Body of pancreas (tissue), 4 donors: Measurements from ENCODE around the gene CLASP1. TPM values are rescaled to one million over a fixed set of nuclear protein-coding genes. Genes with fewer than 3 reads are reported as not detected.
"Not testable (repeated sequence)": the region's sequence is repeated elsewhere in the genome, so short reads cannot be mapped to it uniquely, and the experiment has no call there.

Experiments
- ATAC-seq: fragments of 150-250 bp; one replicate; pipeline ENCODE4 v1.9.1; 2016
- DNase-seq, 4 donors: peaks; one replicate each; pipeline ENCODE4 v3.0.0-alpha.2; 2019
- H3K27ac ChIP-seq, 4 donors: fragments of 200-600 bp; sonication (generic); 1 replicate in 3 of 4; 2 replicates in 1 of 4; pipeline versions ENCODE4 v1.5.1 to v1.6.1; 2016 to 2019; ENCODE audit warnings: mild to moderate bottlenecking in 1 of 4, mixed read lengths in 1 of 4, moderate library complexity in 1 of 4
- H3K27me3 ChIP-seq, 2 donors: fragments of 200-600 bp; sonication (generic); one replicate each; pipeline ENCODE4 v1.6.0; 2016; ENCODE audit warnings: mild to moderate bottlenecking in 1 of 2
- H3K36me3 ChIP-seq, 2 donors: fragments of 200-600 bp; sonication (generic); replicated peaks in 1 of 2; 2 replicates each; pipeline ENCODE4 v1.5.1; 2016; ENCODE audit warnings: low read depth in 2 of 2; ENCODE audit not compliant: insufficient read depth in 1 of 2
- H3K4me1 ChIP-seq: fragments of 200-600 bp; sonication (generic); one replicate; pipeline ENCODE4 v1.6.0; 2016
- H3K4me3 ChIP-seq, 2 donors: fragments of 200-600 bp; sonication (generic); 1 replicate in 1 of 2; 2 replicates in 1 of 2; pipeline ENCODE4 v1.5.1; 2016 to 2019
- H3K9me3 ChIP-seq, 3 donors: fragments of 200-600 bp; sonication (generic); 1 replicate in 2 of 3; 2 replicates in 1 of 3; pipeline ENCODE4 v1.5.1; 2016
- CTCF ChIP-seq, 7 experiments: fragments of 450-650 bp in 4 of 7; fragments of 200-600 bp in 3 of 7; sonication (generic) in 3 of 7; IDR thresholded peaks; one replicate each; pipeline ENCODE4 v1.5.1; 2016 to 2019; ENCODE audit warnings: antibody characterized with exemption in 7 of 7
- POLR2A ChIP-seq, 3 donors: fragments of 450-650 bp; IDR thresholded peaks; one replicate each; pipeline ENCODE4 v1.6.1; 2016; ENCODE audit warnings: antibody characterized with exemption in 3 of 3, mild to moderate bottlenecking in 2 of 3
- WGBS, 2 donors: methylation state at CpG; one replicate each; pipeline ENCODE4 v1.1.5; 2017; 5-methylcytosine and 5-hydroxymethylcytosine counted together
- intact Hi-C: fragments of 100-400 bp; cut with DNase I; formaldehyde crosslinking; loops from one replicate; pipeline ENCODE4 v1.15.1; 2023
- total RNA-seq, 2 donors: library from RNA; depleted of rRNA; stranded (reverse); fragments of >200 nt; gene quantifications; one replicate each; pipeline ENCODE4 v1.1.0, GENCODE V29; 2016

CLASP1 gene
- total RNA-seq, 2 donors from 2014 or later, result 28.5 to 44.2 TPM

GRCh38 chr2:121335294-121336290 lies 313.7 kb downstream of the CLASP1 start:
- Histone ChIP-seq H3K4me3 (no peak overlapping the region), H3K27ac (peak overlapping the region in 2 of 4 donors; percentile 28 to 49), H3K9me3 (no peaks in the 10 kb centered on the region), H3K27me3 (no peaks in the 10 kb centered on the region), H3K4me1 (peaks cover 24% of the 10 kb centered on the region), H3K36me3 (peaks cover 7 to 13% of the 10 kb centered on the region in 2 donors)
- 36 to 45% methylated on average over 17 to 21 of the region's 22 CpGs for WGBS, 2 donors
- peak; percentile 75 for ATAC-seq
- DNase-seq, result peak; percentile 47 to 75 (median 60)
- TF ChIP-seq POLR2A (IDR thresholded peaks at IDR 0.05) (no peak), CTCF (IDR thresholded peaks at IDR 0.05) (no peak)
- intact Hi-C loops, result no loop called here

GRCh38 chr2:121334581-121335293 lies 314.5 kb downstream of the CLASP1 start:
- Histone ChIP-seq H3K4me3 (no peak overlapping the region), H3K4me1 (peaks cover 24% of the 10 kb centered on the region), H3K27me3 (no peaks in the 10 kb centered on the region), H3K36me3 (peaks cover 3 to 6% of the 10 kb centered on the region in 2 donors), H3K27ac (peak overlapping the region in 2 of 4 donors; percentile 28 to 49), H3K9me3 (no peaks in the 10 kb centered on the region)
- TF ChIP-seq CTCF (IDR thresholded peaks at IDR 0.05) (no peak), POLR2A (IDR thresholded peaks at IDR 0.05) (no peak)
- intact Hi-C loops, result no loop called here
- peak; percentile 52 for ATAC-seq
- WGBS, 2 donors, result 47 to 55% methylated on average over 4 to 14 of the region's 14 CpGs
- DNase-seq, result peak; percentile 19 to 37 (median 31)

- Histone ChIP-seq H3K27ac (peak overlapping the region in 1 of 4 donors; percentile 49), H3K36me3 (peaks cover 0 to 1% of the 10 kb centered on the region in 2 donors), H3K4me3 (no peak overlapping the region), H3K9me3 (no peaks in the 10 kb centered on the region), H3K27me3 (no peaks in the 10 kb centered on the region), H3K4me1 (peaks cover 24% of the 10 kb centered on the region)
- WGBS, 2 donors, result 78 to 80% methylated on average over 8 to 12 of the region's 12 CpGs
- no peak for DNase-seq
- intact Hi-C loops, result no loop called here
- no peak for ATAC-seq
- TF ChIP-seq POLR2A (IDR thresholded peaks at IDR 0.05), result no peak
- TF ChIP-seq CTCF (IDR thresholded peaks at IDR 0.05), result no peak
These were observed 315.3 kb downstream of the CLASP1 start for GRCh38 chr2:121333834-121334558.

GRCh38 chr2:121333231-121333630 lies 316.0 kb downstream of the CLASP1 start:
- intact Hi-C loops, result no loop called here
- no peak for DNase-seq

GRCh38 chr2:121331324-121331723 lies 317.9 kb downstream of the CLASP1 start:
- 80% methylated on average over 8 of the region's 8 CpGs for WGBS, 2 donors
- not testable (repeated sequence) for DNase-seq

More at GRCh38 chr2:121333231-121333630, 316.0 kb downstream of the CLASP1 start:
- TF ChIP-seq POLR2A (IDR thresholded peaks at IDR 0.05), result no peak
- no peak for TF ChIP-seq CTCF (IDR thresholded peaks at IDR 0.05)
- Histone ChIP-seq H3K27me3 (no peaks in the 10 kb centered on the region), H3K36me3 (peaks cover 0 to 1% of the 10 kb centered on the region in 2 donors), H3K4me1 (peaks cover 24% of the 10 kb centered on the region), H3K27ac (no peak overlapping the region), H3K9me3 (no peaks in the 10 kb centered on the region), H3K4me3 (no peak overlapping the region)
- 82 to 85% methylated on average over 13 to 17 of the region's 17 CpGs for WGBS, 2 donors
- no peak for ATAC-seq

More at GRCh38 chr2:121331324-121331723, 317.9 kb downstream of the CLASP1 start:
- H3K36me3 ChIP-seq, intact Hi-C loops, H3K4me3 ChIP-seq, H3K9me3 ChIP-seq, ATAC-seq, H3K27me3 ChIP-seq, H3K27ac ChIP-seq: not testable (repeated sequence)
- peaks cover 24% of the 10 kb centered on the region for H3K4me1 ChIP-seq
